Measurements from ENCODE around the gene JPH2.

- TF ChIP-seq, protein P1, sequence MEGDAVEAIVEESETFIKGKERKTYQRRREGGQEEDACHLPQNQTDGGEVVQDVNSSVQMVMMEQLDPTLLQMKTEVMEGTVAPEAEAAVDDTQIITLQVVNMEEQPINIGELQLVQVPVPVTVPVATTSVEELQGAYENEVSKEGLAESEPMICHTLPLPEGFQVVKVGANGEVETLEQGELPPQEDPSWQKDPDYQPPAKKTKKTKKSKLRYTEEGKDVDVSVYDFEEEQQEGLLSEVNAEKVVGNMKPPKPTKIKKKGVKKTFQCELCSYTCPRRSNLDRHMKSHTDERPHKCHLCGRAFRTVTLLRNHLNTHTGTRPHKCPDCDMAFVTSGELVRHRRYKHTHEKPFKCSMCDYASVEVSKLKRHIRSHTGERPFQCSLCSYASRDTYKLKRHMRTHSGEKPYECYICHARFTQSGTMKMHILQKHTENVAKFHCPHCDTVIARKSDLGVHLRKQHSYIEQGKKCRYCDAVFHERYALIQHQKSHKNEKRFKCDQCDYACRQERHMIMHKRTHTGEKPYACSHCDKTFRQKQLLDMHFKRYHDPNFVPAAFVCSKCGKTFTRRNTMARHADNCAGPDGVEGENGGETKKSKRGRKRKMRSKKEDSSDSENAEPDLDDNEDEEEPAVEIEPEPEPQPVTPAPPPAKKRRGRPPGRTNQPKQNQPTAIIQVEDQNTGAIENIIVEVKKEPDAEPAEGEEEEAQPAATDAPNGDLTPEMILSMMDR (IDR thresholded peaks at IDR 0.05), result no peak
- no peak for TF ChIP-seq POLR2A (IDR thresholded peaks at IDR 0.05)
These were observed 13.1 kb downstream of the JPH2 start for GRCh38 chr20:44173846-44174245.
